ENCODE measurements around the gene CDC42.
A peak's percentile ranks its signal among the peaks of the same experiment; 100 is the strongest.
"Not testable (repeated sequence)": the region's sequence is repeated elsewhere in the genome, so short reads cannot be mapped to it uniquely, and the experiment has no call there.

CDC42 gene

GRCh38 chr1:22090867-22091266, 38.4 kb downstream of the CDC42 start:
- Histone ChIP-seq H3K4me1 (peaks cover 39 to 78% (median 66%) of the 10 kb centered on the region in 10 experiments), H3K27ac (peak overlapping the region in 4 of 11 experiments; percentile 5 to 56 (median 54); a peak in 6 of 22 replicates), H4K20me1 (peaks cover 71 to 100% (median 92%) of the 10 kb centered on the region in 11 experiments), H3K4me3 (no peak overlapping the region), H3K27me3 (no peaks in the 10 kb centered on the region), H3K9me3 (replicated peaks in 1 of 11) (no peaks in the 10 kb centered on the region), H3K9ac (peak overlapping the region in 2 of 11 experiments; percentile 4 to 56; a peak in 2 of 22 replicates), H3K36me3 (peaks cover 75 to 91% (median 80%) of the 10 kb centered on the region in 11 experiments), H3K4me2 (peak overlapping the region in 10 of 11 experiments; percentile 71 to 87 (median 82); a peak in 17 of 22 replicates)
- no peak for TF ChIP-seq Cebpa-rat (IDR thresholded peaks at IDR 0.05)

- H3K9ac ChIP-seq; H3K9me3 ChIP-seq (replicated peaks in 1 of 11); H3K4me3 ChIP-seq; H3K27me3 ChIP-seq: not testable (repeated sequence)
- Histone ChIP-seq H4K20me1 (peaks cover 65 to 100% (median 92%) of the 10 kb centered on the region in 11 experiments), H3K36me3 (peaks cover 75 to 91% (median 80%) of the 10 kb centered on the region in 11 experiments), H3K27ac (peak overlapping the region in 3 of 11 experiments; percentile 15 to 31 (median 23); a peak in 2 of 22 replicates), H3K4me1 (peaks cover 39 to 67% (median 62%) of the 10 kb centered on the region in 10 experiments), H3K4me2 (peak overlapping the region in 8 of 11 experiments; percentile 9 to 87 (median 36); a peak in 13 of 22 replicates)
Measured at GRCh38 chr1:22092026-22092768, 39.7 kb downstream of the CDC42 start.

GRCh38 chr1:22093513-22093912, 41.0 kb downstream of the CDC42 start:
- Histone ChIP-seq H4K20me1 (peaks cover 52 to 100% (median 92%) of the 10 kb centered on the region in 11 experiments), H3K27ac (no peak overlapping the region), H3K9me3 (replicated peaks in 1 of 11) (no peaks in the 10 kb centered on the region), H3K4me3 (no peak overlapping the region), H3K4me2 (peak overlapping the region in 2 of 11 experiments; percentile 21 to 42; a peak in 3 of 22 replicates), H3K27me3 (no peaks in the 10 kb centered on the region), H3K9ac (no peak overlapping the region), H3K36me3 (peaks cover 76 to 91% (median 81%) of the 10 kb centered on the region in 11 experiments), H3K4me1 (peaks cover 26 to 64% (median 50%) of the 10 kb centered on the region in 10 experiments)
- no peak for TF ChIP-seq Cebpa-rat (IDR thresholded peaks at IDR 0.05)

GRCh38 chr1:22096036-22096435, 43.5 kb downstream of the CDC42 start:
- no peak overlapping the region for H3K4me2 ChIP-seq
- no peak for TF ChIP-seq Cebpa-rat (IDR thresholded peaks at IDR 0.05)
- H3K9me3 ChIP-seq (replicated peaks in 1 of 11): no peaks in the 10 kb centered on the region
- H3K36me3 ChIP-seq: peaks cover 83 to 93% (median 88%) of the 10 kb centered on the region in 11 experiments
- H3K4me1 ChIP-seq: peaks cover under 1 to 64% (median 33%) of the 10 kb centered on the region in 10 experiments; a peak in 19 of 20 replicates
- H3K4me3 ChIP-seq: no peak overlapping the region
- no peak overlapping the region for H3K9ac ChIP-seq
- no peak overlapping the region for H3K27ac ChIP-seq
- no peaks in the 10 kb centered on the region for H3K27me3 ChIP-seq
- H4K20me1 ChIP-seq: peaks cover 44 to 100% (median 92%) of the 10 kb centered on the region in 11 experiments

- H3K4me2 ChIP-seq: no peak overlapping the region
- H3K9me3 ChIP-seq (replicated peaks in 1 of 11): no peaks in the 10 kb centered on the region
- H3K4me3 ChIP-seq: no peak overlapping the region
- H3K9ac ChIP-seq: no peak overlapping the region
- H3K27me3 ChIP-seq: no peaks in the 10 kb centered on the region
- H3K4me1 ChIP-seq: peaks cover 0 to 63% (median 33%) of the 10 kb centered on the region in 10 experiments; a peak in 18 of 20 replicates
- no peak for TF ChIP-seq Cebpa-rat (IDR thresholded peaks at IDR 0.05)
- no peak overlapping the region for H3K27ac ChIP-seq
- peaks cover 83 to 92% (median 88%) of the 10 kb centered on the region in 11 experiments for H3K36me3 ChIP-seq
- H4K20me1 ChIP-seq: peaks cover 44 to 100% (median 92%) of the 10 kb centered on the region in 11 experiments; a peak in 21 of 22 replicates
Measured at GRCh38 chr1:22096463-22096862, 44.0 kb downstream of the CDC42 start.

GRCh38 chr1:22098752-22099151, 46.2 kb downstream of the CDC42 start:
- H3K27ac ChIP-seq: no peak overlapping the region
- H3K4me2 ChIP-seq: peak overlapping the region in 2 of 11 experiments; percentile 12 to 22; a peak in 3 of 22 replicates
- H3K27me3 ChIP-seq: no peaks in the 10 kb centered on the region
- H3K4me1 ChIP-seq: peaks cover 0 to 54% (median 14%) of the 10 kb centered on the region in 10 experiments; a peak in 15 of 20 replicates
- H3K9ac ChIP-seq: no peak overlapping the region
- H3K4me3 ChIP-seq: no peak overlapping the region
- peaks cover 75 to 100% (median 94%) of the 10 kb centered on the region in 11 experiments for H3K36me3 ChIP-seq
- no peaks in the 10 kb centered on the region for H3K9me3 ChIP-seq (replicated peaks in 1 of 11)
- peaks cover 46 to 100% (median 98%) of the 10 kb centered on the region in 11 experiments for H4K20me1 ChIP-seq
- TF ChIP-seq Cebpa-rat (IDR thresholded peaks at IDR 0.05): no peak

- Histone ChIP-seq H3K27ac (no peak overlapping the region), H4K20me1 (peaks cover 58 to 100% (median 98%) of the 10 kb centered on the region in 11 experiments), H3K27me3 (no peaks in the 10 kb centered on the region), H3K9me3 (replicated peaks in 1 of 11) (no peaks in the 10 kb centered on the region), H3K4me1 (peaks cover 0 to 67% (median 14%) of the 10 kb centered on the region in 10 experiments; a peak in 15 of 20 replicates), H3K4me2 (peak overlapping the region in 5 of 11 experiments; percentile 8 to 29 (median 12); a peak in 7 of 22 replicates), H3K9ac (no peak overlapping the region), H3K4me3 (no peak overlapping the region), H3K36me3 (peaks cover 75 to 99% (median 91%) of the 10 kb centered on the region in 11 experiments)
- TF ChIP-seq Cebpa-rat (IDR thresholded peaks at IDR 0.05): no peak
Measured at GRCh38 chr1:22100168-22100567, 47.7 kb downstream of the CDC42 start.

GRCh38 chr1:22101199-22101598, 48.7 kb downstream of the CDC42 start:
- no peaks in the 10 kb centered on the region for H3K27me3 ChIP-seq
- H3K4me1 ChIP-seq: peaks cover 0 to 69% (median 14%) of the 10 kb centered on the region in 10 experiments; a peak in 15 of 20 replicates
- no peaks in the 10 kb centered on the region for H3K9me3 ChIP-seq (replicated peaks in 1 of 11)
- no peak overlapping the region for H3K4me3 ChIP-seq
- no peak for TF ChIP-seq Cebpa-rat (IDR thresholded peaks at IDR 0.05)
- H3K36me3 ChIP-seq: peaks cover 72 to 99% (median 89%) of the 10 kb centered on the region in 11 experiments
- no peak overlapping the region for H3K27ac ChIP-seq
- H3K4me2 ChIP-seq: peak overlapping the region in 5 of 11 experiments; percentile 8 to 29 (median 12); a peak in 4 of 22 replicates
- H4K20me1 ChIP-seq: peaks cover 61 to 100% (median 98%) of the 10 kb centered on the region in 11 experiments
- H3K9ac ChIP-seq: no peak overlapping the region

- peaks cover 71 to 99% (median 89%) of the 10 kb centered on the region in 11 experiments for H3K36me3 ChIP-seq
- H4K20me1 ChIP-seq: peaks cover 64 to 100% (median 98%) of the 10 kb centered on the region in 11 experiments
- no peak overlapping the region for H3K4me3 ChIP-seq
Measured at GRCh38 chr1:22101995-22102394, 49.5 kb downstream of the CDC42 start.

More at GRCh38 chr1:22101995-22102394, 49.5 kb downstream of the CDC42 start:
- TF ChIP-seq Cebpa-rat (IDR thresholded peaks at IDR 0.05): no peak
- no peaks in the 10 kb centered on the region for H3K9me3 ChIP-seq (replicated peaks in 1 of 11)
- H3K4me2 ChIP-seq: no peak overlapping the region
- no peak overlapping the region for H3K27ac ChIP-seq
- no peak overlapping the region for H3K9ac ChIP-seq
- H3K27me3 ChIP-seq: no peaks in the 10 kb centered on the region
- peaks cover 0 to 69% (median 14%) of the 10 kb centered on the region in 10 experiments; a peak in 15 of 20 replicates for H3K4me1 ChIP-seq

All from BLaER1 treated with 17β-estradiol and CSF1 and Interleukin-3, amounts not matched to agents 10 nM and 100 nM (cell line).